HEK293 (cell line): ENCODE measurements around the gene SMC1B.

Source experiments
- FEZF1 ChIP-seq: fragments of 450-650 bp; formaldehyde crosslinking; IDR thresholded peaks from 2 replicates; pipeline ENCODE4 v1.5.1; 2016; ENCODE audit warnings: missing biosample characterization, missing genetic modification characterization
- GFI1B ChIP-seq: fragments of 450-650 bp; formaldehyde crosslinking; IDR thresholded peaks from 2 replicates; pipeline ENCODE4 v1.5.1; 2016; ENCODE audit warnings: missing biosample characterization, missing genetic modification characterization
- KLF16 ChIP-seq: fragments of 450-650 bp; formaldehyde crosslinking; IDR thresholded peaks from 2 replicates; pipeline ENCODE4 v1.5.1; 2017; ENCODE audit warnings: missing biosample characterization, missing genetic modification characterization
- MZF1 ChIP-seq: fragments of 450-650 bp; formaldehyde crosslinking; IDR thresholded peaks from 2 replicates; pipeline ENCODE4 v1.5.1; 2017; ENCODE audit warnings: missing biosample characterization, missing genetic modification characterization, borderline replicate concordance
- OVOL3 ChIP-seq: fragments of 450-650 bp; formaldehyde crosslinking; IDR thresholded peaks from 2 replicates; pipeline ENCODE4 v1.5.1; 2016; ENCODE audit warnings: missing biosample characterization, missing genetic modification characterization
- ZFP37 ChIP-seq: fragments of 450-650 bp; formaldehyde crosslinking; IDR thresholded peaks from 2 replicates; pipeline ENCODE4 v1.5.1; 2016; ENCODE audit warnings: missing biosample characterization, missing genetic modification characterization
- ZNF138 ChIP-seq: fragments of 450-650 bp; formaldehyde crosslinking; IDR thresholded peaks from 2 replicates; pipeline ENCODE4 v1.5.1; 2016; ENCODE audit warnings: missing biosample characterization, missing genetic modification characterization, borderline replicate concordance
- ZNF202 ChIP-seq: fragments of 450-650 bp; formaldehyde crosslinking; IDR thresholded peaks from 2 replicates; pipeline ENCODE4 v1.5.1; 2016; ENCODE audit warnings: missing biosample characterization, missing genetic modification characterization, borderline replicate concordance
- ZNF248 ChIP-seq: fragments of 450-650 bp; formaldehyde crosslinking; IDR thresholded peaks from 2 replicates; pipeline ENCODE4 v1.5.1; 2017; ENCODE audit warnings: missing biosample characterization, missing genetic modification characterization
- ZNF37A ChIP-seq: fragments of 450-650 bp; IDR thresholded peaks from 2 replicates; pipeline ENCODE4 v1.5.1; 2018; ENCODE audit warnings: missing biosample characterization, missing genetic modification characterization
- ZNF558 ChIP-seq: fragments of 450-650 bp; formaldehyde crosslinking; IDR thresholded peaks from 2 replicates; pipeline ENCODE4 v1.5.1; 2016; ENCODE audit warnings: missing biosample characterization, missing genetic modification characterization
- TF ChIP-seq, protein P1 (sequence below): fragments of 450-650 bp; formaldehyde crosslinking; IDR thresholded peaks from 2 replicates; pipeline ENCODE4 v1.5.1; 2016; ENCODE audit warnings: missing biosample characterization, missing genetic modification characterization
- TF ChIP-seq, protein P2 (sequence below): fragments of 450-650 bp; formaldehyde crosslinking; IDR thresholded peaks from 2 replicates; pipeline ENCODE4 v1.5.1; 2017; ENCODE audit warnings: missing biosample characterization, missing genetic modification characterization
- TF ChIP-seq, protein P3 (sequence below): fragments of 450-650 bp; formaldehyde crosslinking; IDR thresholded peaks from 2 replicates; pipeline ENCODE4 v1.5.1; 2016; ENCODE audit warnings: missing biosample characterization, missing genetic modification characterization

DNA sequence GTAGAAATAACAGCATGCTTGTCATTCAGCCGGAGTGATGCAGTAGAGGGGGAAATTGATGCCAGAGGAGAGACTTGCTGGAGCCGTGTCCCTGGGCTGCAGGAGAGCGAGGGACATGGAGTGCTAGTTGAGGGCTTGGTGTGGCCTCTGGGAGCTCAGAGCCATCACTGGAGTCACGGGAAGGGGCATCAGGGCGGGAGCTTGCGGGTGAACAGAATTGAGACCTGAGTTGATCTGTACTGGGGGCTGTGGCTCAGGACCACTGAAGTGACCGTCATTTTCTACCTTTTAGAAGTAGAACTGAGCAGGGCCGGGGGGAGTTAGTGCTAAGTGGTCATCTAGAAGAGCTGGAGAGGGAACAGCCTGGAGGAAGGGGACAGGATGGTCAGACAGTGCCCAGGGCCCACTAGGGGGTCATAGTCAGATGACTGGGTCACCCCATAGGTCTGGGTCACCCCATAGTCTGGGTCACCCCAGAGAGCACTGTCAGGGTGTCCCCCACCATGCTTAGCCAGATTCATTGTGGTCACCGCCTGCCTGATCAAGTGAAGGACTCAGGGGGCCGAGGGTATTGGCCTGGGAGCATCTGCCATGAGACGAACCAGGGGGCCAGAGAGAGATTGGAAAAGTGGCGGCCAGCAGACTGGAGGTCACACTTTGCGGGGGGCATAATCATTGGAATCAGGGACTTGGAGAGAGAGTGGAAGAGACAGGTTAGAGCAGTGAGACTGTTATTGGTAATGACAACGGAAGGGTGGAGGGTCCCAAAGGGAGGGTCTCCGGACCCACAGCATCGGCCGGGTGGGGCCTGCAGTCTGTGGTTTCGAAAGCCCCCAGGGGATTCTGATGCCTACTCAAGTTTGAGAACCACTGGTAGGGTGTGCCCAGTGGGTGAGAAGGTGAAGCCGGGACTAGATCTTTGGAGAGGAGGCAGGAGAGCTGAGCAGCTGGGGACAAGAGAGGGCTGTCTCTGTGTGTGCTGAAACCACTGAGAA lies 15.3 kb upstream of the SMC1B start:
- TF ChIP-seq GFI1B (tag by site-specific recombination) (no peak), MZF1 (tag by site-specific recombination) (no peak), ZNF248 (tag by site-specific recombination) (no peak), ZFP37 (tag by site-specific recombination) (no peak), ZNF37A (tag by site-specific recombination) (no peak), ZNF138 (tag by site-specific recombination) (no peak), KLF16 (no peak), ZNF202 (tag by site-specific recombination) (no peak), OVOL3 (tag by site-specific recombination) (no peak), FEZF1 (tag by site-specific recombination) (no peak), ZNF558 (tag by site-specific recombination) (no peak)
- TF ChIP-seq, protein P1, sequence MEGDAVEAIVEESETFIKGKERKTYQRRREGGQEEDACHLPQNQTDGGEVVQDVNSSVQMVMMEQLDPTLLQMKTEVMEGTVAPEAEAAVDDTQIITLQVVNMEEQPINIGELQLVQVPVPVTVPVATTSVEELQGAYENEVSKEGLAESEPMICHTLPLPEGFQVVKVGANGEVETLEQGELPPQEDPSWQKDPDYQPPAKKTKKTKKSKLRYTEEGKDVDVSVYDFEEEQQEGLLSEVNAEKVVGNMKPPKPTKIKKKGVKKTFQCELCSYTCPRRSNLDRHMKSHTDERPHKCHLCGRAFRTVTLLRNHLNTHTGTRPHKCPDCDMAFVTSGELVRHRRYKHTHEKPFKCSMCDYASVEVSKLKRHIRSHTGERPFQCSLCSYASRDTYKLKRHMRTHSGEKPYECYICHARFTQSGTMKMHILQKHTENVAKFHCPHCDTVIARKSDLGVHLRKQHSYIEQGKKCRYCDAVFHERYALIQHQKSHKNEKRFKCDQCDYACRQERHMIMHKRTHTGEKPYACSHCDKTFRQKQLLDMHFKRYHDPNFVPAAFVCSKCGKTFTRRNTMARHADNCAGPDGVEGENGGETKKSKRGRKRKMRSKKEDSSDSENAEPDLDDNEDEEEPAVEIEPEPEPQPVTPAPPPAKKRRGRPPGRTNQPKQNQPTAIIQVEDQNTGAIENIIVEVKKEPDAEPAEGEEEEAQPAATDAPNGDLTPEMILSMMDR, result no peak
- TF ChIP-seq, protein P2, sequence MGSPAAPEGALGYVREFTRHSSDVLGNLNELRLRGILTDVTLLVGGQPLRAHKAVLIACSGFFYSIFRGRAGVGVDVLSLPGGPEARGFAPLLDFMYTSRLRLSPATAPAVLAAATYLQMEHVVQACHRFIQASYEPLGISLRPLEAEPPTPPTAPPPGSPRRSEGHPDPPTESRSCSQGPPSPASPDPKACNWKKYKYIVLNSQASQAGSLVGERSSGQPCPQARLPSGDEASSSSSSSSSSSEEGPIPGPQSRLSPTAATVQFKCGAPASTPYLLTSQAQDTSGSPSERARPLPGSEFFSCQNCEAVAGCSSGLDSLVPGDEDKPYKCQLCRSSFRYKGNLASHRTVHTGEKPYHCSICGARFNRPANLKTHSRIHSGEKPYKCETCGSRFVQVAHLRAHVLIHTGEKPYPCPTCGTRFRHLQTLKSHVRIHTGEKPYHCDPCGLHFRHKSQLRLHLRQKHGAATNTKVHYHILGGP (tag by site-specific recombination), result no peak
- TF ChIP-seq, protein P3, sequence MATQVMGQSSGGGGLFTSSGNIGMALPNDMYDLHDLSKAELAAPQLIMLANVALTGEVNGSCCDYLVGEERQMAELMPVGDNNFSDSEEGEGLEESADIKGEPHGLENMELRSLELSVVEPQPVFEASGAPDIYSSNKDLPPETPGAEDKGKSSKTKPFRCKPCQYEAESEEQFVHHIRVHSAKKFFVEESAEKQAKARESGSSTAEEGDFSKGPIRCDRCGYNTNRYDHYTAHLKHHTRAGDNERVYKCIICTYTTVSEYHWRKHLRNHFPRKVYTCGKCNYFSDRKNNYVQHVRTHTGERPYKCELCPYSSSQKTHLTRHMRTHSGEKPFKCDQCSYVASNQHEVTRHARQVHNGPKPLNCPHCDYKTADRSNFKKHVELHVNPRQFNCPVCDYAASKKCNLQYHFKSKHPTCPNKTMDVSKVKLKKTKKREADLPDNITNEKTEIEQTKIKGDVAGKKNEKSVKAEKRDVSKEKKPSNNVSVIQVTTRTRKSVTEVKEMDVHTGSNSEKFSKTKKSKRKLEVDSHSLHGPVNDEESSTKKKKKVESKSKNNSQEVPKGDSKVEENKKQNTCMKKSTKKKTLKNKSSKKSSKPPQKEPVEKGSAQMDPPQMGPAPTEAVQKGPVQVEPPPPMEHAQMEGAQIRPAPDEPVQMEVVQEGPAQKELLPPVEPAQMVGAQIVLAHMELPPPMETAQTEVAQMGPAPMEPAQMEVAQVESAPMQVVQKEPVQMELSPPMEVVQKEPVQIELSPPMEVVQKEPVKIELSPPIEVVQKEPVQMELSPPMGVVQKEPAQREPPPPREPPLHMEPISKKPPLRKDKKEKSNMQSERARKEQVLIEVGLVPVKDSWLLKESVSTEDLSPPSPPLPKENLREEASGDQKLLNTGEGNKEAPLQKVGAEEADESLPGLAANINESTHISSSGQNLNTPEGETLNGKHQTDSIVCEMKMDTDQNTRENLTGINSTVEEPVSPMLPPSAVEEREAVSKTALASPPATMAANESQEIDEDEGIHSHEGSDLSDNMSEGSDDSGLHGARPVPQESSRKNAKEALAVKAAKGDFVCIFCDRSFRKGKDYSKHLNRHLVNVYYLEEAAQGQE (tag by site-specific recombination), result no peak
